GM19397 (cell line): ENCODE results near the gene CYP3A5.

Source experiments
- ATAC-seq: cut with Tn5 transposase; IDR thresholded peaks from one replicate; pipeline ENCODE4 v1.9.1; 2021; ENCODE audit warnings: mild to moderate bottlenecking, moderate library complexity; ENCODE audit not compliant: unreplicated experiment

The CYP3A5 gene

GRCh38 chr7:99616359-99617191, 63.2 kb downstream of the CYP3A5 start, which contains the start of gene ZSCAN25:
ZSCAN25 (plus strand) TSS chr7:99616946; CDS start chr7:99619607, 2,661 bp downstream.
- ATAC-seq = peak; percentile 93

DNA sequence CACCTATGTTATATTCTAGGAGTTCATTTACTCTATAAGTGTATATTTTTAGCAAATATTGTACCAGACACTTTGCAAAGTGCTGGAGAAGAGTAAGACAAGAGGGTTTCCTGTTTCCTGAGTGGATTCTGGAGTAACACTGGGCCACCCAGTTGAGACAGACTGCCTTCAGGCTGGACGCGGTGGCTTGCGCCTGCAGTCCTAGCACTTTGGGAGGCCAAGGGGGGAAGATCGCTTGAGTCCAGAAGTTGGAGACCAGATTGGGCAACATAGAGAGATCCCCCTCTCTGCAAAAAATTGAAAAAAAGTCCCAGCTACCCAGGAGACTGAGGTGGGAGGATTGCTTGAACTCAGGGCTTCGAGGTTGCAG, 63.8 kb downstream of the CYP3A5 start:
- ATAC-seq = no peak

DNA sequence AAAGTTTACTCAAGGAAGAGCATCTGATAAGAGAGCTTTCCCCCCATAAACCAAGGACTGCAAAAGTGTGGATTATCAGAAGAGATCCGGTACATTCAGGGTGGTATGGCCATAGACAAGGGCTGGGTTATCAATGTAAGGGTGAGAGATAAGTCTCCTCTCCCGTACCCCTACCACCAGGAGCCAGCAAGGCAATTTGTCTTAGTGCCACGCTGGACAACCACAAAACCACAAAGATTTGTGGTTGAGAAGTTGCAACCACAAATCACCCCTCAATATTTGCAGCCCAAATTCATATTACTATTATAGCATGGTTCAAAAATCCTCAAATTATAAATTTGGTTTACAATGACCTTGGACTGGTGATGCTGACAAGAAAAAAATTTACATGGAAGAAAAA, 65.3 kb downstream of the CYP3A5 start:
- no peak for ATAC-seq

GRCh38 chr7:99607548-99607947, 72.2 kb downstream of the CYP3A5 start:
- ATAC-seq = no peak

DNA sequence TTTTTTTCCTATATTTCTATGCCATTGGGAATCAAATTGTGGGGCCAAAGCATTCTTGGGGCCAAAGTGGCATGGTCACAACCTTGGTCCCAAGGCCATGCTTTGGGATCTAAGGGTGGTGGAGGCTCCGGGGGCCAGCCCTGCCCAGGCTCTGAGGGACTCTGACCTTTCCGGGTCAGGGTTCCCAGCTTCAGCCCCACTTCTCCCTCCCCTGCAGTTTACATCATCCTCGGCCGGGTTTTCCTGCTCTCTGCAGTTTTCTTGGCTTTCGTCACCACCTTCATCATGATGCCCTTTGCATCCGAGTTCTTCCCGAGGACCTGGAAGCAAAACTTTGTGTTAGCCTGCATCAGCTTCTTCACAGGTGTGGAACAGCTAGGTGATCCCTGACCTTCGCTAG, 73.3 kb downstream of the CYP3A5 start:
- ATAC-seq = no peak

- no peak for ATAC-seq
Observed at GRCh38 chr7:99605527-99605926, 74.3 kb downstream of the CYP3A5 start.

DNA sequence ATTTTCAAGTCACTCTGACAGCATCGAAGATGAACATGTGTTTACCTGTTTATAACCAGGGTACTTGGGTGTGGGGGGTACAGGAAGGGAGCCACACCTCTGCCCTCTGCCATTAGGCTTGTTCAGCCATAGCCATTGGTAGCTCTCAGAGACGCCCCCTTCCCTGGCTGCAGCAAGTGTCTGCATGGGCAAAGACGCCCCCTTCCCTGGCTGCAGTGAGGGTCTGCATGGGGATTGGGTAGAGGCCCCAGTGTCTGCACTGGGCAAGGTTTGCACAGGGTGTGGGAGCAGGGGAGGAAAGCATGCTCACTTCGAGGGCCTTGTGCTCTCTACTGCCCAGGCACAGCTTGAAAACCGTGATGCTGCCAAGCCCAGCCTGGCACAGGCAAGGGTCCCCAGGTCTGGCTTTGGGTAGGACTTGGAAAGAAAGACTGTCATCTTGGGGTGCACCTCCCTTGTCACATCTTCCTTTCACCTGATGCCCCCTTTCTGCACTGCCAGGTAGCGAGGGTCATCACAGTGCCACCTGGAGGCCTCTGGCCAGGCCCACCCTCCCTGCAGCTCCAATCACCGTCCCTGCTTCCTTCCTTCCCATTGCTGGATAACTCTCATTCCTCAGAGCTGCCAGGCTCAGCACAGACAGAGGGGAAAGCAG, 78.0 kb downstream of the CYP3A5 start:
- no peak for ATAC-seq

GRCh38 chr7:99599836-99600235, 80.0 kb downstream of the CYP3A5 start:
- no peak for ATAC-seq
